Hepatocyte (in vitro differentiated cells): ENCODE results near the gene AP5Z1. TPM values are rescaled to one million over a fixed set of nuclear protein-coding genes. Genes with fewer than 3 reads are reported as not detected.

Experiments used
- DNase-seq: peaks from one replicate; pipeline ENCODE4 v3.0.0-alpha.2; 2016; ENCODE audit warnings: low spot score
- H2AFZ ChIP-seq: fragments of 200-600 bp; sonication (generic); 2 replicates; pipeline ENCODE4 v1.6.0; 2016; ENCODE audit warnings: antibody characterized with exemption, mild to moderate bottlenecking
- H3K27ac ChIP-seq: fragments of 200-600 bp; sonication (generic); 2 replicates; pipeline ENCODE4 v1.5.1; 2016; ENCODE audit warnings: mild to moderate bottlenecking
- H3K27me3 ChIP-seq: fragments of 200-600 bp; sonication (generic); 2 replicates; pipeline ENCODE4 v1.6.1; 2016
- H3K36me3 ChIP-seq: fragments of 200-600 bp; sonication (generic); replicated peaks from 2 replicates; pipeline ENCODE4 v1.5.1; 2016; ENCODE audit warnings: low read depth; ENCODE audit not compliant: insufficient read depth
- H3K4me1 ChIP-seq: fragments of 200-600 bp; sonication (generic); 2 replicates; pipeline ENCODE4 v1.5.1; 2016; ENCODE audit warnings: mild to moderate bottlenecking, moderate library complexity; ENCODE audit not compliant: insufficient read depth
- H3K4me2 ChIP-seq: fragments of 200-600 bp; sonication (generic); 2 replicates; pipeline ENCODE4 v1.6.0; 2016
- H3K4me3 ChIP-seq: fragments of 200-600 bp; sonication (generic); 2 replicates; pipeline ENCODE4 v1.5.1; 2016; ENCODE audit warnings: mild to moderate bottlenecking
- H3K79me2 ChIP-seq: fragments of 200-600 bp; sonication (generic); 2 replicates; pipeline ENCODE4 v1.6.0; 2017; ENCODE audit warnings: mild to moderate bottlenecking
- H3K9me2 ChIP-seq: fragments of 200-600 bp; sonication (generic); replicated peaks from 2 replicates; pipeline ENCODE4 v1.6.0; 2017; ENCODE audit warnings: mild to moderate bottlenecking; ENCODE audit not compliant: insufficient read depth
- H3K9me3 ChIP-seq: fragments of 200-600 bp; sonication (generic); 2 replicates; pipeline ENCODE4 v1.5.1; 2016; ENCODE audit warnings: low read depth, mild to moderate bottlenecking
- H4K20me1 ChIP-seq: fragments of 200-600 bp; sonication (generic); 2 replicates; pipeline ENCODE4 v1.6.0; 2016; ENCODE audit warnings: mild to moderate bottlenecking; ENCODE audit not compliant: insufficient read depth, poor library complexity, severe bottlenecking
- CTCF ChIP-seq: fragments of 200-600 bp; sonication (generic); IDR thresholded peaks from 2 replicates; pipeline ENCODE4 v1.5.1; 2016; ENCODE audit warnings: antibody characterized with exemption, mild to moderate bottlenecking; ENCODE audit not compliant: poor library complexity
- EZH2 ChIP-seq: fragments of 200-600 bp; sonication (generic); IDR thresholded peaks from 2 replicates; pipeline ENCODE4 v1.6.1; 2016; ENCODE audit warnings: antibody characterized with exemption, mild to moderate bottlenecking, borderline replicate concordance
- EZH2phosphoT487 ChIP-seq: fragments of 200-600 bp; sonication (generic); IDR thresholded peaks from one replicate; pipeline ENCODE4 v1.6.1; 2018; ENCODE audit warnings: antibody characterized with exemption, mild to moderate bottlenecking, low read depth, moderate library complexity; ENCODE audit not compliant: unreplicated experiment, severe bottlenecking
- WGBS: methylation state at CpG from one replicate; pipeline ENCODE4 v1.1.6; 2016; ENCODE audit warnings: low lambda C conversion rate; ENCODE audit errors: missing lambda C conversion rate; 5-methylcytosine and 5-hydroxymethylcytosine counted together
- polyA plus RNA-seq: library from polyadenylated mRNA; unstranded; fragments of >200 nt; fragmentation: Nextera tagmentation; extraction: Ambion mirVana; gene quantifications from 2 replicates; pipeline ENCODE4 v1.2.1, GENCODE V29; 2016
- total RNA-seq: library from RNA; depleted of rRNA; stranded (reverse); fragments of >200 nt; gene quantifications from 2 replicates; pipeline ENCODE4 v1.2.3, GENCODE V29; 2014

AP5Z1 gene
- total and polyA plus RNA-seq, 2 experiments from 2014 or later: 33.9 to 60.3 TPM

GRCh38 chr7:4805110-4805983 is 29.9 kb downstream of the AP5Z1 start:
- peaks cover 14% of the 10 kb centered on the region for H3K27me3 ChIP-seq
- no peaks in the 10 kb centered on the region for H3K36me3 ChIP-seq
- H3K4me2 ChIP-seq: no peak overlapping the region
- WGBS: 91% methylated on average over 28 of the region's 29 CpGs
- no peak overlapping the region for H2AFZ ChIP-seq
- no peaks in the 10 kb centered on the region for H4K20me1 ChIP-seq
- H3K27ac ChIP-seq: no peak overlapping the region
- H3K9me2 ChIP-seq: no peaks in the 10 kb centered on the region
- H3K4me1 ChIP-seq: no peaks in the 10 kb centered on the region
- DNase-seq: no peak
- no peak for TF ChIP-seq CTCF
- no peak for TF ChIP-seq EZH2phosphoT487
- TF ChIP-seq EZH2: no peak
- no peaks in the 10 kb centered on the region for H3K9me3 ChIP-seq
- no peaks in the 10 kb centered on the region for H3K79me2 ChIP-seq
- no peak overlapping the region for H3K4me3 ChIP-seq

GRCh38 chr7:4805984-4806300 is 30.5 kb downstream of the AP5Z1 start:
- Histone ChIP-seq H3K9me3 (no peaks in the 10 kb centered on the region), H3K79me2 (no peaks in the 10 kb centered on the region), H3K27me3 (peaks cover 14% of the 10 kb centered on the region), H3K9me2 (no peaks in the 10 kb centered on the region), H3K36me3 (no peaks in the 10 kb centered on the region), H2AFZ (no peak overlapping the region), H3K4me1 (no peaks in the 10 kb centered on the region), H4K20me1 (no peaks in the 10 kb centered on the region), H3K27ac (no peak overlapping the region), H3K4me2 (no peak overlapping the region), H3K4me3 (no peak overlapping the region)
- TF ChIP-seq EZH2: no peak
- TF ChIP-seq EZH2phosphoT487: no peak
- no peak for TF ChIP-seq CTCF
- DNase-seq: no peak
- WGBS: 77% methylated on average over 8 of the region's 8 CpGs

GRCh38 chr7:4806983-4807597 is 31.7 kb downstream of the AP5Z1 start:
- DNase-seq: no peak
- Histone ChIP-seq H3K4me3 (no peak overlapping the region), H4K20me1 (no peaks in the 10 kb centered on the region), H2AFZ (no peak overlapping the region), H3K4me1 (no peaks in the 10 kb centered on the region), H3K4me2 (no peak overlapping the region), H3K79me2 (no peaks in the 10 kb centered on the region), H3K27me3 (peaks cover 14% of the 10 kb centered on the region), H3K9me2 (no peaks in the 10 kb centered on the region), H3K27ac (no peak overlapping the region), H3K9me3 (no peaks in the 10 kb centered on the region), H3K36me3 (no peaks in the 10 kb centered on the region)
- TF ChIP-seq EZH2: no peak
- TF ChIP-seq EZH2phosphoT487: no peak
- no peak for TF ChIP-seq CTCF
- 77% methylated on average over 16 of the region's 17 CpGs for WGBS
